KMS-11 (cell line): ENCODE measurements around the gene PCNX2.

Experiments
- H2AFZ ChIP-seq: fragments of 200-600 bp; sonication (generic); 2 replicates; pipeline ENCODE4 v1.6.1; 2016; ENCODE audit warnings: antibody characterized with exemption, mixed run types, low read depth
- H3K27ac ChIP-seq: fragments of 200-600 bp; sonication (generic); 2 replicates; pipeline ENCODE4 v1.6.1; 2016; ENCODE audit warnings: mild to moderate bottlenecking, mixed run types
- H3K27me3 ChIP-seq: fragments of 200-600 bp; sonication (generic); 2 replicates; pipeline ENCODE4 v1.6.1; 2017; ENCODE audit warnings: mild to moderate bottlenecking, low read depth, mixed run types, moderate library complexity; ENCODE audit not compliant: insufficient read depth
- H3K36me3 ChIP-seq: fragments of 200-600 bp; sonication (generic); 2 replicates; pipeline ENCODE4 v1.6.1; 2017; ENCODE audit warnings: mild to moderate bottlenecking, mixed run types; ENCODE audit not compliant: insufficient read depth
- H3K4me1 ChIP-seq: fragments of 200-600 bp; sonication (generic); 2 replicates; pipeline ENCODE4 v1.6.1; 2016; ENCODE audit warnings: mild to moderate bottlenecking, low read depth, mixed run types; ENCODE audit not compliant: poor library complexity, severe bottlenecking
- H3K4me2 ChIP-seq: fragments of 200-600 bp; sonication (generic); 2 replicates; pipeline ENCODE4 v1.7.0; 2016; ENCODE audit warnings: mild to moderate bottlenecking, mixed run types
- H3K4me3 ChIP-seq: fragments of 200-600 bp; sonication (generic); IDR thresholded peaks from 2 replicates; pipeline ENCODE4 v1.6.1; 2017; ENCODE audit warnings: low read depth, low read length, mixed read lengths; ENCODE audit not compliant: insufficient read depth
- H3K79me2 ChIP-seq: fragments of 200-600 bp; sonication (generic); 2 replicates; pipeline ENCODE4 v1.6.1; 2016; ENCODE audit warnings: low read depth, mixed run types; ENCODE audit not compliant: insufficient read depth
- H3K9ac ChIP-seq: fragments of 200-600 bp; sonication (generic); 2 replicates; pipeline ENCODE4 v1.6.1; 2016; ENCODE audit warnings: mild to moderate bottlenecking, mixed run types
- H4K20me1 ChIP-seq: fragments of 200-600 bp; sonication (generic); 2 replicates; pipeline ENCODE4 v1.6.1; 2016; ENCODE audit warnings: mild to moderate bottlenecking, mixed run types; ENCODE audit not compliant: insufficient read depth
- TF ChIP-seq, protein P1 (sequence below): fragments of 200-600 bp; sonication (generic); conservative IDR thresholded peaks from 2 replicates; pipeline ENCODE4 v1.6.1; 2017; ENCODE audit warnings: low read depth, mild to moderate bottlenecking, antibody characterized with exemption, low read length, moderate library complexity, mixed read lengths

The PCNX2 gene

DNA sequence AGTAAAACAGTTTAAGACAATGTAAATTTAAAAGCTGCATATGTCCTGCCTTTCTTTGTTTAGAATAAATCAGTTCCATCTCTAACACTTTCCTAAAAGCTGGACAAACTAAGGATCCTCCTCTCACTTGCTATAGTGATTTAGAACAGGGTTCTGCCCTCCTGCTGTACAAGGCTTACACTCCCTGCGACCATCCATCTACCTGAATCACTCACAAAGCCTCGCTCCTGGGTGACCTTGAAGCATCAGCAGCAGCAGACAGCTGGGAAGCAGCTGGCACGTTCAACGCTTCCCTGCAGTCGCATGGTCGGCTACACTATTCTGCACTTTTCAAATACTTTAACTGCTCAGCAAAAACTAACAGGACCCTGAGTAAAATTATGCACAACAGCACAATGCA is 217.1 kb downstream of the PCNX2 start:
- Histone ChIP-seq H3K4me1 (no peaks in the 10 kb centered on the region), H4K20me1 (no peaks in the 10 kb centered on the region), H3K27ac (no peak overlapping the region), H3K4me3 (no peak overlapping the region), H2AFZ (no peak overlapping the region), H3K27me3 (no peaks in the 10 kb centered on the region), H3K79me2 (no peaks in the 10 kb centered on the region), H3K4me2 (no peak overlapping the region), H3K36me3 (no peaks in the 10 kb centered on the region), H3K9ac (no peak overlapping the region)
- TF ChIP-seq, protein P1, sequence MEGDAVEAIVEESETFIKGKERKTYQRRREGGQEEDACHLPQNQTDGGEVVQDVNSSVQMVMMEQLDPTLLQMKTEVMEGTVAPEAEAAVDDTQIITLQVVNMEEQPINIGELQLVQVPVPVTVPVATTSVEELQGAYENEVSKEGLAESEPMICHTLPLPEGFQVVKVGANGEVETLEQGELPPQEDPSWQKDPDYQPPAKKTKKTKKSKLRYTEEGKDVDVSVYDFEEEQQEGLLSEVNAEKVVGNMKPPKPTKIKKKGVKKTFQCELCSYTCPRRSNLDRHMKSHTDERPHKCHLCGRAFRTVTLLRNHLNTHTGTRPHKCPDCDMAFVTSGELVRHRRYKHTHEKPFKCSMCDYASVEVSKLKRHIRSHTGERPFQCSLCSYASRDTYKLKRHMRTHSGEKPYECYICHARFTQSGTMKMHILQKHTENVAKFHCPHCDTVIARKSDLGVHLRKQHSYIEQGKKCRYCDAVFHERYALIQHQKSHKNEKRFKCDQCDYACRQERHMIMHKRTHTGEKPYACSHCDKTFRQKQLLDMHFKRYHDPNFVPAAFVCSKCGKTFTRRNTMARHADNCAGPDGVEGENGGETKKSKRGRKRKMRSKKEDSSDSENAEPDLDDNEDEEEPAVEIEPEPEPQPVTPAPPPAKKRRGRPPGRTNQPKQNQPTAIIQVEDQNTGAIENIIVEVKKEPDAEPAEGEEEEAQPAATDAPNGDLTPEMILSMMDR: no peak

DNA sequence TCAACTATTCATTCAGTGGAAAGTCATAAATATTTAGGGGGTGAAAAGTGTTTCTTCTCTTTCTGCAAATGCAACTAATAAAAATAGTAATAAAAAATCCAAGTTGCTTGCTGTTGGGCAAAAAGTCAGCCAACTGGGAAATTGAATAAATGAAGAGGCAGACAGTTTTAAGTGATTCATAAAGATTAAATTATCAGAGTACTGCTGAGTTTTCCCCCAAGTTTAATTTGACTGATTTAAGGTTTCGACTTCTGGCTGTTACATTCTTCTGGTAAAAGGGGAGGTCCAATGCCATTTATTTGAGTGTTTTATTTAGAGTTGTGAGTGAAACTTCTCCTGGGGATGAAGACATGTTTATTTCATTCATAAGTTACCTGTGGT is 219.6 kb downstream of the PCNX2 start:
- no peaks in the 10 kb centered on the region for H3K27me3 ChIP-seq
- no peak overlapping the region for H3K27ac ChIP-seq
- TF ChIP-seq, protein P1: no peak

DNA sequence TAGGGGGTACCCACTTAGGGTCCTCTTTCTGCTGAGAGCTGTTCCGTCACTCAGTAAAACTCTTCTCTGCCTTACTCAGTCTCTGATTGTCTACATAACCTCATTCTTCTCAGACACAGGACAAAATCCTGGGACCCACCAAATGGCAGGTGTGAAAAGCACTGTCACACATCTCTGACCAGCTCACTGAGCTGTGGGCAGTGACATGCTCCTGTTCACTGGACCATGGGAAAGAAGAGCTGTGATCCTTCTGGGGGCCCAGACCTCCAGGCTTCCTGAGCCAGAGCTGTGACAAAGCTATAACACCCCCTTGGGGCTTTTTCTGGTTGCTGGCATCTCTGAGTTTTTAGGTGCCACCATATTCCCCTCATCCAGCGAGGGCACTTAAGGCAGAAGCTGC is 229.4 kb downstream of the PCNX2 start:
- TF ChIP-seq, protein P1: no peak
- H3K27me3 ChIP-seq: no peaks in the 10 kb centered on the region
- no peak overlapping the region for H2AFZ ChIP-seq
- no peak overlapping the region for H3K4me2 ChIP-seq
- no peak overlapping the region for H3K9ac ChIP-seq
- no peak overlapping the region for H3K27ac ChIP-seq
- no peaks in the 10 kb centered on the region for H4K20me1 ChIP-seq
- H3K4me1 ChIP-seq: no peaks in the 10 kb centered on the region
- H3K4me3 ChIP-seq: no peak overlapping the region
- no peaks in the 10 kb centered on the region for H3K36me3 ChIP-seq
- no peaks in the 10 kb centered on the region for H3K79me2 ChIP-seq

More for the DNA sequence above, 219.6 kb downstream of the PCNX2 start:
- H3K9ac ChIP-seq: no peak overlapping the region
- H2AFZ ChIP-seq: no peak overlapping the region
- no peaks in the 10 kb centered on the region for H3K4me1 ChIP-seq
- no peak overlapping the region for H3K4me2 ChIP-seq
- H4K20me1 ChIP-seq: no peaks in the 10 kb centered on the region
- H3K36me3 ChIP-seq: no peaks in the 10 kb centered on the region
- H3K79me2 ChIP-seq: no peaks in the 10 kb centered on the region
- H3K4me3 ChIP-seq: no peak overlapping the region

DNA sequence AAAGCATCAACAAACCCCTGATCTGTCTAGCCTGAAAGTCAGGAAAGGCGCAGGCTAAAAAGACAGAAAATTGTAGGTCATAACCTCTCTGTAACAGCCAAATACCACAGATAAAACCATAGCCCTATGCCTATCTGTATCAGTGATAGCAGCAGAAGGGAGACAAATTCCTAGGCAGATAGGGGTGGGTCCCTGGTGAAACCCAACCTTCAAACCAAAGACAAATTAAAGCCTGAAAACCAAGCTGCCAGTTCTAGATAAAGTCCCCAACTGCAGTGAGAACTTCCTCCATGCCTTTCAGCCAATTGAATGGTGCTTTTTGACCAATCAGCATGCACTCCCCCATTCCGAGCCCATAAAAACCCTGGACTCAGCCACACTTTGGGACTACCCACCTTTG is 229.8 kb downstream of the PCNX2 start:
- H3K27me3 ChIP-seq: no peaks in the 10 kb centered on the region
- H3K27ac ChIP-seq: no peak overlapping the region
- no peaks in the 10 kb centered on the region for H3K36me3 ChIP-seq
- H3K79me2 ChIP-seq: no peaks in the 10 kb centered on the region
- H2AFZ ChIP-seq: no peak overlapping the region
- no peaks in the 10 kb centered on the region for H3K4me1 ChIP-seq
- H3K4me3 ChIP-seq: no peak overlapping the region
- no peaks in the 10 kb centered on the region for H4K20me1 ChIP-seq
- no peak overlapping the region for H3K9ac ChIP-seq
- TF ChIP-seq, protein P1: no peak
- no peak overlapping the region for H3K4me2 ChIP-seq

DNA sequence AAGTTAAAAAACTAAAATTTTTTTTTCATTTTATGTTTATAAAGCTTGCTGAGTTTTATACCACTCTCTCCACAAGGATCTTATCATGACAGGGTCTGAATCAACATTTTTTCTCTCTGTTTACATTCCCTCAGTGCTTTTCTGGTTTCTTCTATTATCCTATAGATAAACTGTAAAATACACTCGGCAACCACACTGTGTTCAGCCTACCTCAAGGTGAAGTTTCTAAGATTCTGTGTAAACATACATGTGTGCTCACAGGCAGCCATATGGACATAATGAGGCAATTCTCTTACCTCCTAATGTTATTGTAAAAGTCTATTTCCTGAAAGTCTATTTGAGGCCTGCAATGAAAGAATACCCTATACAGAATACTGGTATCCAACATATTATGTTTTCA is 230.5 kb downstream of the PCNX2 start:
- Histone ChIP-seq H3K79me2 (no peaks in the 10 kb centered on the region), H4K20me1 (no peaks in the 10 kb centered on the region), H2AFZ (no peak overlapping the region), H3K9ac (no peak overlapping the region), H3K27me3 (no peaks in the 10 kb centered on the region), H3K36me3 (no peaks in the 10 kb centered on the region), H3K4me2 (no peak overlapping the region), H3K4me1 (no peaks in the 10 kb centered on the region), H3K27ac (no peak overlapping the region), H3K4me3 (no peak overlapping the region)
- TF ChIP-seq, protein P1: no peak
